GM18907 (cell line): Measurements from ENCODE around the gene CLEC11A.
A peak's percentile ranks its signal among the peaks of the same experiment; 100 is the strongest.
"Not testable (repeated sequence)": the region's sequence is repeated elsewhere in the genome, so short reads cannot be mapped to it uniquely, and the experiment has no call there.

Experiments used
- ATAC-seq: cut with Tn5 transposase; IDR thresholded peaks from one replicate; pipeline ENCODE4 v1.9.1; 2021; ENCODE audit warnings: mild to moderate bottlenecking, moderate library complexity; ENCODE audit not compliant: unreplicated experiment

The CLEC11A gene

GRCh38 chr19:50721441-50722137 lies 1.6 kb upstream of the CLEC11A start:
- ATAC-seq: no peak

- ATAC-seq: no peak
These were observed 757 bp upstream of the CLEC11A start for GRCh38 chr19:50722201-50723013.

DNA sequence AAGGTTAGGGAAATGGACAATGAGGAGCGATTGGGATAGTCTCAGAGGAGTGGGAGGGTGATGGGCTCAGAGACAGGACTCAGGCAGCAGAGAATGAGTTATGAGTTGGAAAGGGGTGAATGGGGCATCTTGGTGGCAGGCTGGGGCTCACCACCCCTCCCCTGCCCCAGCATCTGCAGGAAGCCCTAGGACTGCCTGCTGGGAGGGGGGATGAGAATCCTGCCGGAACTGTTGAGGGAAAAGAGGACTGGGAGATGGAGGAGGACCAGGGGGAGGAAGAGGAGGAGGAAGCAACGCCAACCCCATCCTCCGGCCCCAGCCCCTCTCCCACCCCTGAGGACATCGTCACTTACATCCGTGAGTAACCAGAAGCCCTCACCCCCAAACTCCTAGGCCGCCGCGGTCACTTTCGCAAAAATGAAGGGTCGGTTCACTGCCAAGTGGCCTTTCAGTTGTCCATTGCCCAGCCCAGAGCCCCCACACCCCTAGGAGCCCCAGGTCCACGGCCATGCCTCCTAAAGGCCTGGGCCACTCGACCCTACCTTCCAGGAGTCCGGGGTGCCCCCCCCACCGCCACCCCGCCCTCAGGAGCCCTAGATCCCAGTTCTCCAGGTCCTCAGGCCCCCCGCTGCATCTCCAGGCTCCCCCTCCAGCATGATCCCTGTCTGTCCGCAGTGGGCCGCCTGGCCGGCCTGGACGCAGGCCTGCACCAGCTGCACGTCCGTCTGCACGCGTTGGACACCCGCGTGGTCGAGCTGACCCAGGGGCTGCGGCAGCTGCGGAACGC lies 764 bp downstream of the CLEC11A start:
- ATAC-seq: no peak

- ATAC-seq: peak; percentile 70
These were observed 1.5 kb downstream of the CLEC11A start for GRCh38 chr19:50724522-50725217.

- ATAC-seq: peak; percentile 27
These were observed 2.2 kb downstream of the CLEC11A start for GRCh38 chr19:50725218-50725910.

- no peak for ATAC-seq
These were observed 2.7 kb downstream of the CLEC11A start for GRCh38 chr19:50725911-50726230.

- no peak for ATAC-seq
These were observed 5.0 kb downstream of the CLEC11A start for GRCh38 chr19:50728084-50728737.

GRCh38 chr19:50729894-50730293 lies 6.7 kb downstream of the CLEC11A start:
- no peak for ATAC-seq

GRCh38 chr19:50735869-50736268 lies 12.7 kb downstream of the CLEC11A start:
- no peak for ATAC-seq

DNA sequence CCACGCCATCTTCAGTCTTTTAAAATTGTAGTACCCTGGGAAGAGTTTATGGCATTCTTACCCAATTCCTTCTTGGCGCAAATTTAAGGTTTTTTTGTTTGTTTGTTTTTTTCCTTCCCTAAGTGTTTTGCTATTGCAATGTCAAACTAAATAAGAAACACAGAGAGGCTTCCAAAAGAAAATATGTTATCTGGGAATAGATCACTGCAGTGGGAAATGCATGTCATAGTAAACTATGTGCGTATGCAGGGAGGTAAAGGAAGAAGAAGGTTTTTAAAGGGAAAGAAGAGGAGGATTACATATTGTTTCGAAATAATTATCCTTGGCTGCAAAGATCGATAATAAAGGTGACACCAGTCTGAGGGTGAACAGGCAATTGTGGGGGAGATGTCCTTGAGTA lies 13.2 kb downstream of the CLEC11A start:
- no peak for ATAC-seq

DNA sequence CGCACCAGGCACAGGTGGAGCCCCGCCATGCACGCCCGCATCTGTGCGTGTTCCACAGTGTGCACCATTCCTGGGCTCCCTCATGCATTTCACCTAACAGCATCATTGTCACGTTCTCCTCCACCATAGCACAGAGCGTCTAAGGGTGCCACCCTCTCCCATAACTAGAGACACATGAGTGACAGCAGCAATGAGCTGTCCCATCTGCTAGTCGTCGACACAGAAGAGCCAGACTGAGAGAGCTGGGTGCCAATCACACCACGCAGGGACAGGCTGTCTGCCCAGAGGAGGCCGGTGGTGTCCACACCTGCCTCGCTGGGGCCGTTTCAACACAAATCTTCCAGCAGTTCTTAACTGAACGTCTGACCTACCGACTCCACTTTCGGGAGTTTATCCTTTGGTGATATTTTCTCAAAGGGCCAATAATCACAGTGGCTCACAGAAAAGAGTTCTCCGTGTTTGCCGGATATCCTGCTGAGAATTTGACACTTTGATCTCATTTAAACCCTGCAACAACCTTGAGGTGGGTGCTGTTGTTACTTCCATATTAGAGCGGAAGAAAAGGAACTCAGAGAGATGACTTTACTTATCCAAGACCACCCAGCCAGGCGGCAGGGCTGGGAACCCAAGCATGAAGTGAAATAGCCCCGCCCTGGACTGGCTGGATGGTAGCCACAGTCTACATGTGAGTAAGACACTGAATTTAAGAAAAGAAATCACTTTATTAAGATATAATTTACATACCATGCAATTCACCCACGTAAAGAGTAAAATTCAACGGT lies 16.2 kb downstream of the CLEC11A start:
- no peak for ATAC-seq

DNA sequence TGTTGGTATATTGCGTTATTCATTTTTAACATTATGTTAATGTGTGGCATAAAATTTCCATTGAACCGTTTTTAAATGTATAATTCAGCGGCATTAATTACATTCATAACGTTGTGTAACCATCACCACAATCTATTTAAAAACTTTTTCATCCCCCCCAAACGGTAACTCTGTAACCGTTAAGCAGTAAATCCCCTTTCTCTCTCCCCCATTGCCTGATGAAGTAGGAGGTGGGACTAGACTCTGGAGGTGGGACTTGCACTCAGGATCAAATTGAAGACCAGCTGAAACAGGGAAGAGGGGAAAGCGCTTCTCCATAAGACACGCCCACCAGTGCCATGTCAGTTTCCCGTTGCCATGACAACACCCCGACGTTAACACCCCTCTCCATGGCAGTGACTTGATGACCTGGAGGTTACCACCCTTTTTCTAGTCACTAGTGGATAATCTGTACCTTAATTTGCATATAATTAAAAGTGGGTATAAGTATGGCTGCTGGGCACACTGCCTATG lies 16.8 kb downstream of the CLEC11A start:
- no peak for ATAC-seq

DNA sequence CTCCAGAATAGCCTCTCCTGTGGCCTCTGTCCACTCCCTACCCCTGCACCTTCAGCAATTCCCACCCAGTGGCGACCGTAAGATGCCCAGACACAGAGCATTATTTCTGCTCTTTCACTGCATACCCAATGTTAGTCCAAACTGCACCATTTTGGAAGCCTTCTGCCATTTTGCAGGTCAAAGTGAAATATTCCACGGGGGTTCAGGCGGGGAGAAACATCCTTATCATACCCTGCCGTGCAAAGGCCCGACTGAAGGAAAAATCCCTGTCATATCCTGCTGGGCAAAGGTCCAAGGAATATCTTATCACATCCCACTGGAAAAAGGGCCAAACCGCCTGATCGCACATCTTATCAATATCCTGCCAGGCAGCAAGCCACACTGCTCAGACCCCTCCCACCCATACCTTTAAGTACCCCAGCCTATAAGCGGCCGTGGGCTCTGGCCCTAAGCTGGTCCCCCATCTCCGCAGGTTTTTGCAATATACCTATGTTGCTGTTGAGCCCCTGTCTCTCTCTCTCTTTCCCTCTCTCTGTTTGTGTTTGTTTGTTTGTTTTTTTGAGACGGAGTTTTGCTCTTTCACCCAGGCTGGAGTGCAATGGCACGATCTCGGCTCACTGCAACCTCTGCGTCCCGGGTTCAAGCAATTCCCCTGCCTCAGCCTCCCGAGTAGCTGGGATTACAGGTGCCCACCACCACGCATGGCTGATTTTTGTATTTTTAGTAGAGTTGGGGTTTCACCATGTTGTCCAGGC lies 18.2 kb downstream of the CLEC11A start:
- no peak for ATAC-seq

- ATAC-seq: no peak
These were observed 20.4 kb downstream of the CLEC11A start for GRCh38 chr19:50743537-50743936.

DNA sequence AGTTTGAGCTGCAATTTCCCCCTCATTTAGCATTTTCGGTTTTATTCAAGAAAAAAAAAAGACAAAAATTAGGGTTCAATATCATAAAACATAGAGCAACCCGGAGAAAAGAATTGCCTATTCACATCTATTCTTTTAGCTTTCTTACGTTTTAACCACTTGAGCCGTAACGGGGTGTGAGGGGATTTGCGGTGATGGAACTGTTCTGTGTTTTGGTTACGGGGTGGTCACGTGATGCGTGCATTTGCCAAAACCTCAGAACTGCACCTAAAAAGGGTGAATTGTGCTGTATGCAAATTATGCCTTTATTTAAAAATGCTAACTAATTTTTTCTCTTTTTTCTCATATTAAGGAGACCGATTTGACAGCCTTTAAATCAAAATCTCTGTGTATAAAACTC lies 22.1 kb downstream of the CLEC11A start:
- ATAC-seq: no peak

DNA sequence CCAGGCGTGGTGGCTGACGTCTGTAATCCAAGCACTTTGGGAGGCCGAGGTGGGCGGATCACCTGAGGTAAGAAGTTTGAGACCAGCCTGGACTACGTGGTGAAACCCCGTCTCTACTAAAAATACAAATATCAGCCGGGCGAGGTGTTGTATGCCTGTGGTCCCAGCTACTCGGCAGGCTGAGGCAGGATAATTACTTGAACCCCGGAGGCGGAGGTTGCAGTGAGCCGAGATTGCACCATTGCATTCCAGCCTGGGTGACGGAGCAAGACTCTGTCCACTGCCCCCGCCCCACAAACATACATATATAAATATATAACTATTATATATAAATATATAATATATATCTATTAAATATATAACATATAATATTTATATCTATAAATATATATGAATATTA lies 24.0 kb downstream of the CLEC11A start:
- ATAC-seq: not testable (repeated sequence)

DNA sequence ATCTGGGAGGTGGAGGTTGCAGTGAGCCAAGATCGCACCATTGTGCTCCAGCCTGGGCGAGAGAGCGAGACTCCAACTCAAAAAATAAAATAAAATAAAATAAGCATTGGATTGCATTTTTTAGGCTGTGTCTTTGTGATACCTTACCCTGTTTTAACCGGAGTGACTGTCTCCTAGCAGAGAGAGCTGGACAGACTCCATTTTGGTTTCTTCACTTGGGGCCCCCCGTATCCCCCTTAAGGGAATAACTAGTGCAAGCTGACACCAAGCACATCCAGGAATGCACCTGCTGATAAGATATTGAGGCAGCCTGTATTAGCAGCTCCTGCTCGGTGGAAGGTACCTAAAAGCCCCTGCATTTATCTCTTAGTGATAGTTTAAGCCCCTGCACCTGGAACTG lies 26.3 kb downstream of the CLEC11A start:
- ATAC-seq: no peak

GRCh38 chr19:50750010-50750409 lies 26.8 kb downstream of the CLEC11A start:
- ATAC-seq: no peak
